PC-3 (cell line): ENCODE measurements around the gene MRPL40. TPM values are rescaled to one million over a fixed set of nuclear protein-coding genes. Genes with fewer than 3 reads are reported as not detected.

Experiments
- ATAC-seq: fragments of 200-7000 bp; cut with Tn5 transposase; 2 replicates; pipeline ENCODE4 v1.9.1; 2020; ENCODE audit warnings: mild to moderate bottlenecking, moderate library complexity
- BruUV-seq: library from RNA; stranded (reverse); fragments of 400-500 nt; replicated peaks from 2 replicates; lab custom pipeline; 2021; lab: Mats Ljungman, UMichigan
- CTCF ChIA-PET: fragments of 300-600 bp; sonication (Branson Sonifier 250); formaldehyde crosslinking; loops from one replicate; lab custom pipeline; 2022; ENCODE audit warnings: antibody characterized with exemption; lab: Charles Lee
- POLR2A ChIA-PET: fragments of 300-600 bp; sonication (Branson Sonifier 250); formaldehyde crosslinking; loops from one replicate; lab custom pipeline; 2022; ENCODE audit warnings: antibody characterized with exemption; ENCODE audit not compliant: unreplicated experiment; lab: Charles Lee
- DNase-seq: peaks from one replicate; pipeline ENCODE4 v3.0.0-alpha.2; 2015
- H2AFZ ChIP-seq: fragments of 300-600 bp; sonication (generic); 2 replicates; pipeline ENCODE4 v1.6.0; 2016; ENCODE audit warnings: antibody characterized with exemption, low read length
- H3F3A ChIP-seq: fragments of 300-600 bp; sonication (generic); one replicate; pipeline ENCODE4 v1.6.0; 2017; ENCODE audit warnings: antibody characterized with exemption, low read length, control low read depth, mild to moderate bottlenecking; ENCODE audit not compliant: unreplicated experiment
- H3K27ac ChIP-seq: fragments of 300-600 bp; sonication (generic); 2 replicates; pipeline ENCODE4 v1.5.1; 2016; ENCODE audit warnings: mild to moderate bottlenecking, low read length
- H3K27me3 ChIP-seq: fragments of 300-600 bp; sonication (generic); 2 replicates; pipeline ENCODE4 v1.6.1; 2016; ENCODE audit warnings: low read length, mixed read lengths
- H3K36me3 ChIP-seq: fragments of 300-600 bp; sonication (generic); 2 replicates; pipeline ENCODE4 v1.6.1; 2016; ENCODE audit warnings: low read depth, mixed run types, low read length, mixed read lengths
- H3K4me1 ChIP-seq: fragments of 300-600 bp; sonication (generic); 2 replicates; pipeline ENCODE4 v1.5.1; 2016; ENCODE audit warnings: low read length; ENCODE audit not compliant: insufficient read depth
- H3K4me2 ChIP-seq: fragments of 300-600 bp; sonication (generic); 2 replicates; pipeline ENCODE4 v1.6.0; 2016; ENCODE audit warnings: low read length
- H3K4me3 ChIP-seq: fragments of 300-600 bp; sonication (generic); 2 replicates; pipeline ENCODE4 v1.5.1; 2016; ENCODE audit warnings: mild to moderate bottlenecking, low read length, mixed read lengths
- H3K79me2 ChIP-seq: fragments of 300-600 bp; sonication (generic); 2 replicates; pipeline ENCODE4 v1.6.1; 2017; ENCODE audit warnings: low read length, mixed read lengths
- H3K9ac ChIP-seq: fragments of 300-600 bp; sonication (generic); 2 replicates; pipeline ENCODE4 v1.6.0; 2016; ENCODE audit warnings: mild to moderate bottlenecking, low read length
- H3K9me2 ChIP-seq: fragments of 300-600 bp; sonication (generic); replicated peaks from 2 replicates; pipeline ENCODE4 v1.6.1; 2016; ENCODE audit warnings: mixed run types, low read length, mixed read lengths
- H3K9me3 ChIP-seq: fragments of 300-600 bp; sonication (generic); 2 replicates; pipeline ENCODE4 v1.6.1; 2016; ENCODE audit warnings: low read length, mixed read lengths
- H4K20me1 ChIP-seq: fragments of 300-600 bp; sonication (generic); 2 replicates; pipeline ENCODE4 v1.6.1; 2016; ENCODE audit warnings: low read length, mixed read lengths
- CTCF ChIP-seq: fragments of 300-600 bp; sonication (generic); conservative IDR thresholded peaks from 2 replicates; pipeline ENCODE4 v1.5.1; 2017; ENCODE audit warnings: antibody characterized with exemption, low read depth, mild to moderate bottlenecking, low read length
- EZH2 ChIP-seq: fragments of 300-600 bp; sonication (generic); IDR thresholded peaks from one replicate; pipeline ENCODE4 v1.6.1; 2017; ENCODE audit warnings: antibody characterized with exemption, mild to moderate bottlenecking, low read length; ENCODE audit not compliant: unreplicated experiment
- EZH2phosphoT487 ChIP-seq: fragments of 300-600 bp; sonication (generic); IDR thresholded peaks from 2 replicates; pipeline ENCODE4 v1.6.1; 2018; ENCODE audit warnings: mild to moderate bottlenecking, antibody characterized with exemption, low read length, borderline replicate concordance
- intact Hi-C: fragments of 100-400 bp; cut with micrococcal nuclease; formaldehyde crosslinking; loops from 2 replicates; pipeline ENCODE4 v1.9.0; 2023
- total RNA-seq: library from RNA; depleted of rRNA; stranded (reverse); fragments of >200 nt; gene quantifications from 2 replicates; pipeline ENCODE4 v1.2.3, GENCODE V29; 2014

MRPL40 gene
- total RNA-seq, 1 experiment from 2014 or later, result 55.1 TPM

DNA sequence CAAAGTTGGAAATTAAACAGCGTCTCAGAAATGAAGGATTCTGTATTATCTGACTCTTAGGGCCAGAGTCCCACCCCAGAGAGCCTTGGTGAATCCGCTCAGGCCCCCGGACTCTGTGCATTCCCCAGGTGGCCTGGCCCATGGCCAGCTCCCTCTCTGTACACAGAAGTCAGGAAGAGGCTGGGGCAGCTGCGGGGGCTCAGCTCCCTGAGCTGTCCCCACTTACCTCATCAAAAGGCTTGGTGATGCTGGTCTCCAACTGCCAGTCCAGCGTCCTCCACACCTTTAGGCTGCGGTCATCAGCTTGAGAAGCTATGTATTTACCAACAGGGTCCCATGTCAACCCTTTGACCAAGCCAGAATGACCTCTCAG, 35.8 kb upstream of the MRPL40 start:
- Histone ChIP-seq H3K4me3 (no peak overlapping the region), H3K4me2 (no peak overlapping the region), H3K4me1 (no peaks in the 10 kb centered on the region), H3K36me3 (peaks cover 10% of the 10 kb centered on the region; the same call in 1 of the 2 replicates), H3F3A (no peaks in the 10 kb centered on the region), H3K79me2 (no peaks in the 10 kb centered on the region), H3K9ac (no peak overlapping the region), H3K27ac (no peak overlapping the region), H3K27me3 (no peaks in the 10 kb centered on the region), H3K9me3 (no peaks in the 10 kb centered on the region), H4K20me1 (no peaks in the 10 kb centered on the region), H3K9me2 (no peaks in the 10 kb centered on the region), H2AFZ (no peak overlapping the region)
- DNase-seq (no peak), ATAC-seq (no peak)
- POLR2A ChIA-PET, result no interaction called here
- CTCF ChIA-PET, result no interaction called here
- BruUV-seq, result no TSS peak
- TF ChIP-seq EZH2 (no peak), EZH2phosphoT487 (no peak), CTCF (no peak)
- intact Hi-C loops, result no loop called here

GRCh38 chr22:19396934-19397733, 35.2 kb upstream of the MRPL40 start:
- Histone ChIP-seq H3F3A (no peaks in the 10 kb centered on the region), H3K9ac (no peak overlapping the region), H3K4me2 (no peak overlapping the region), H2AFZ (no peak overlapping the region), H3K79me2 (no peaks in the 10 kb centered on the region), H3K27ac (no peak overlapping the region), H3K27me3 (no peaks in the 10 kb centered on the region), H4K20me1 (no peaks in the 10 kb centered on the region), H3K4me3 (no peak overlapping the region), H3K36me3 (peaks cover 10% of the 10 kb centered on the region; the same call in 1 of the 2 replicates), H3K4me1 (no peaks in the 10 kb centered on the region), H3K9me3 (no peaks in the 10 kb centered on the region), H3K9me2 (no peaks in the 10 kb centered on the region)
- no TSS peak for BruUV-seq
- TF ChIP-seq EZH2phosphoT487, result no peak
- no peak for TF ChIP-seq EZH2
- no peak for TF ChIP-seq CTCF
- DNase-seq (no peak), ATAC-seq (no peak)
- intact Hi-C loops, result no loop called here
- CTCF ChIA-PET, result no interaction called here
- POLR2A ChIA-PET, result no interaction called here

GRCh38 chr22:19397734-19398104, 34.6 kb upstream of the MRPL40 start:
- Histone ChIP-seq H3K9ac (no peak overlapping the region), H3K9me2 (no peaks in the 10 kb centered on the region), H3F3A (no peaks in the 10 kb centered on the region), H3K27ac (no peak overlapping the region), H3K4me3 (no peak overlapping the region), H3K9me3 (no peaks in the 10 kb centered on the region), H3K79me2 (no peaks in the 10 kb centered on the region), H3K4me1 (no peaks in the 10 kb centered on the region), H3K27me3 (no peaks in the 10 kb centered on the region), H2AFZ (no peak overlapping the region), H3K36me3 (peaks cover 10% of the 10 kb centered on the region; the same call in 1 of the 2 replicates), H3K4me2 (no peak overlapping the region), H4K20me1 (no peaks in the 10 kb centered on the region)
- no peak for DNase-seq
- TF ChIP-seq EZH2, result no peak
- TF ChIP-seq EZH2phosphoT487, result no peak
- TF ChIP-seq CTCF, result no peak
- ChIA-PET CTCF (no interaction called here), POLR2A (no interaction called here)
- no TSS peak for BruUV-seq
- intact Hi-C loops, result no loop called here
- ATAC-seq, result no peak
